Superior temporal gyrus (tissue), 1 donor: ENCODE measurements around the gene PRKRA.
"Not testable (repeated sequence)": the region's sequence is repeated elsewhere in the genome, so short reads cannot be mapped to it uniquely, and the experiment has no call there.

Source experiments
- DNase-seq: peaks from one replicate; pipeline ENCODE4 v3.0.0-alpha.2; 2016; ENCODE audit errors: extremely low spot score

Gene PRKRA

GRCh38 chr2:178457390-178457886, 6.5 kb upstream of the PRKRA start:
- DNase-seq = no peak

- no peak for DNase-seq
These were observed 5.0 kb upstream of the PRKRA start for GRCh38 chr2:178455947-178456346.

GRCh38 chr2:178452870-178453269, 1.9 kb upstream of the PRKRA start:
- no peak for DNase-seq

- no peak for DNase-seq
These were observed 1.4 kb upstream of the PRKRA start for GRCh38 chr2:178452334-178452733.

GRCh38 chr2:178450524-178450773, 526 bp downstream of the PRKRA start:
- no peak for DNase-seq

GRCh38 chr2:178449700-178450523, 1.1 kb downstream of the PRKRA start:
- DNase-seq = peak; percentile 48

- no peak for DNase-seq
These were observed 1.9 kb downstream of the PRKRA start for GRCh38 chr2:178448968-178449661.

GRCh38 chr2:178441426-178441825, 9.5 kb downstream of the PRKRA start:
- no peak for DNase-seq

GRCh38 chr2:178436662-178437061, 14.3 kb downstream of the PRKRA start:
- no peak for DNase-seq

GRCh38 chr2:178429336-178429735, 21.6 kb downstream of the PRKRA start:
- DNase-seq = no peak

- no peak for DNase-seq
These were observed 22.6 kb downstream of the PRKRA start for GRCh38 chr2:178428396-178428806.

GRCh38 chr2:178427458-178427857, 23.5 kb downstream of the PRKRA start:
- no peak for DNase-seq

GRCh38 chr2:178426388-178426787, 24.6 kb downstream of the PRKRA start:
- no peak for DNase-seq

- DNase-seq = no peak
These were observed 25.6 kb downstream of the PRKRA start for GRCh38 chr2:178425255-178425827.

- not testable (repeated sequence) for DNase-seq
These were observed 27.2 kb downstream of the PRKRA start for GRCh38 chr2:178423746-178424145.

GRCh38 chr2:178422097-178422496, 28.9 kb downstream of the PRKRA start:
- DNase-seq = no peak

GRCh38 chr2:178420463-178420999, 30.4 kb downstream of the PRKRA start:
- DNase-seq = no peak

GRCh38 chr2:178419123-178419522, 31.9 kb downstream of the PRKRA start:
- DNase-seq = no peak

- DNase-seq = no peak
These were observed 32.5 kb downstream of the PRKRA start for GRCh38 chr2:178418426-178418825.

- DNase-seq = peak; percentile 5
These were observed 33.1 kb downstream of the PRKRA start for GRCh38 chr2:178417916-178418315.

GRCh38 chr2:178415979-178416378, 35.0 kb downstream of the PRKRA start:
- DNase-seq = no peak
